Measurements from ENCODE around the gene CEP170B.

DNA sequence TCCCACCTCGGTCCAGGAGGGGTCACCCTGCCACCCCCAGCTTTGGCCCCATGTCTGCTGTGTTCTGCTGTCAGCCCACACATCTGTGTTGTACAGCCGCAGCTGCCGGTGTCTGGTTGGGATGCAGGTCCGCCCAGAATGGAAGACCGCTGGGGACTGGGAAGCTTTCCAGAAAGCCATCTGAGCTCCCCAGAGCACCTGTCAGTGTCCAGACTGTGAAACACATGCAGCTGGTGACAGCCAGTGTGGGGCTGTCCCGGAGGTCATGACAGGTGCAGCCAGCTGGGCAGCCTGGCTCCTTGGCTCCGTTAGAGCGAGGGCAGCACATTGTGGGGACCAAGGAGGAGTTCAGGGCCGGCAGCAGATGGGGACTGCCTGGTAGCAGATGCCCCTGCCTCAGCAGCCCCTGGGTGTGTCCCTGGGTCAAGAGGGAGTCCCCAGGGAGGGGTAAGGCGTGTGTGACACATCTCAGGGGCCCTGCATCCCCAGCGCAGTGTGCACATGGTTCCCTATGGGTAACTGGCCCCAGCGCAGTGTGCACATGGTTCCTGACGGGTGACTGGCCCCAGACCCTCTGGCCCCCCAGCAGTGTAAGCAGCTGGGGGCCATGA lies 16.4 kb downstream of the CEP170B start:
- no peak for TF ChIP-seq YY1 (IDR thresholded peaks at IDR 0.05; ENCODE audit: low read depth, low read length)
- TF ChIP-seq, protein P1, sequence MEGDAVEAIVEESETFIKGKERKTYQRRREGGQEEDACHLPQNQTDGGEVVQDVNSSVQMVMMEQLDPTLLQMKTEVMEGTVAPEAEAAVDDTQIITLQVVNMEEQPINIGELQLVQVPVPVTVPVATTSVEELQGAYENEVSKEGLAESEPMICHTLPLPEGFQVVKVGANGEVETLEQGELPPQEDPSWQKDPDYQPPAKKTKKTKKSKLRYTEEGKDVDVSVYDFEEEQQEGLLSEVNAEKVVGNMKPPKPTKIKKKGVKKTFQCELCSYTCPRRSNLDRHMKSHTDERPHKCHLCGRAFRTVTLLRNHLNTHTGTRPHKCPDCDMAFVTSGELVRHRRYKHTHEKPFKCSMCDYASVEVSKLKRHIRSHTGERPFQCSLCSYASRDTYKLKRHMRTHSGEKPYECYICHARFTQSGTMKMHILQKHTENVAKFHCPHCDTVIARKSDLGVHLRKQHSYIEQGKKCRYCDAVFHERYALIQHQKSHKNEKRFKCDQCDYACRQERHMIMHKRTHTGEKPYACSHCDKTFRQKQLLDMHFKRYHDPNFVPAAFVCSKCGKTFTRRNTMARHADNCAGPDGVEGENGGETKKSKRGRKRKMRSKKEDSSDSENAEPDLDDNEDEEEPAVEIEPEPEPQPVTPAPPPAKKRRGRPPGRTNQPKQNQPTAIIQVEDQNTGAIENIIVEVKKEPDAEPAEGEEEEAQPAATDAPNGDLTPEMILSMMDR (IDR thresholded peaks at IDR 0.05; ENCODE audit: control extremely low read depth in 1 of 3, insufficient read depth in 1 of 3, low read depth in 1 of 3, low read length in 3 of 3) = no peak
- TF ChIP-seq, protein P2, sequence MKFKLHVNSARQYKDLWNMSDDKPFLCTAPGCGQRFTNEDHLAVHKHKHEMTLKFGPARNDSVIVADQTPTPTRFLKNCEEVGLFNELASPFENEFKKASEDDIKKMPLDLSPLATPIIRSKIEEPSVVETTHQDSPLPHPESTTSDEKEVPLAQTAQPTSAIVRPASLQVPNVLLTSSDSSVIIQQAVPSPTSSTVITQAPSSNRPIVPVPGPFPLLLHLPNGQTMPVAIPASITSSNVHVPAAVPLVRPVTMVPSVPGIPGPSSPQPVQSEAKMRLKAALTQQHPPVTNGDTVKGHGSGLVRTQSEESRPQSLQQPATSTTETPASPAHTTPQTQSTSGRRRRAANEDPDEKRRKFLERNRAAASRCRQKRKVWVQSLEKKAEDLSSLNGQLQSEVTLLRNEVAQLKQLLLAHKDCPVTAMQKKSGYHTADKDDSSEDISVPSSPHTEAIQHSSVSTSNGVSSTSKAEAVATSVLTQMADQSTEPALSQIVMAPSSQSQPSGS (IDR thresholded peaks at IDR 0.05; ENCODE audit: low read length) = no peak
- no peak for TF ChIP-seq CBX5 (IDR thresholded peaks at IDR 0.05; ENCODE audit: low read depth, low read length)

Data from H1 (cell line).